C4-2B (cell line): ENCODE data around the gene EID2.

ENCODE experiments used
- CTCF ChIP-seq: fragments of 450-650 bp; conservative IDR thresholded peaks from 2 replicates; pipeline ENCODE4 v1.5.1; 2017; ENCODE audit warnings: mild to moderate bottlenecking
- ZFX ChIP-seq: fragments of 450-650 bp; IDR thresholded peaks from 2 replicates; pipeline ENCODE4 v1.6.1; 2017

- TF ChIP-seq CTCF: no peak
- TF ChIP-seq ZFX: no peak
Observed at GRCh38 chr19:39499932-39500331, 40.0 kb downstream of the EID2 start.
